ENCODE results near the gene CCSER2. TPM values are rescaled to one million over a fixed set of nuclear protein-coding genes. Genes with fewer than 3 reads are reported as not detected.

Gene CCSER2
- polyA plus RNA-seq, 3 donors, result 7.4 to 23.3 (median 14.3) TPM

- Histone ChIP-seq H3K36me3 (replicated peaks in 1 of 2; ENCODE audit: control insufficient read depth in 1 of 2, insufficient read depth in 2 of 2, low read length in 2 of 2) (no peaks in the 10 kb centered on the region), H3K9ac (ENCODE audit: insufficient read depth, low read length, poor library complexity, severe bottlenecking) (no peak overlapping the region), H2AFZ (ENCODE audit: insufficient read depth, low read depth, low read length, poor library complexity, severe bottlenecking) (no peak overlapping the region), H3K4me1 (ENCODE audit: control insufficient read depth in 1 of 2, insufficient read depth in 2 of 2, low read length in 2 of 2) (peaks cover 0 to 4% of the 10 kb centered on the region in 2 donors), H4K20me1 (ENCODE audit: insufficient read depth, low read length) (peaks cover 68% of the 10 kb centered on the region), H3K4me3 (replicated peaks in 1 of 3; ENCODE audit: low read depth in 2 of 3, low read length in 3 of 3) (no peak overlapping the region), H3K79me2 (ENCODE audit: insufficient read depth, low read length) (peaks cover 6% of the 10 kb centered on the region), H3K9me3 (replicated peaks in 1 of 2; ENCODE audit: control insufficient read depth in 1 of 2, insufficient read depth in 1 of 2, low read length in 2 of 2) (no peaks in the 10 kb centered on the region), H3K27me3 (ENCODE audit: control insufficient read depth in 2 of 2, insufficient read depth in 2 of 2, low read length in 2 of 2) (no peaks in the 10 kb centered on the region), H3K4me2 (replicated peaks; ENCODE audit: extremely low read depth, low read length, poor library complexity, severe bottlenecking) (no peak overlapping the region), H3K27ac (ENCODE audit: low read depth in 1 of 2, low read length in 2 of 2) (no peak overlapping the region)
- Mint-ChIP-seq H3K4me3 (no peak overlapping the region), H3K36me3 (peaks cover 4 to 7% of the 10 kb centered on the region in 2 donors), H3K27ac (peak overlapping the region in 1 of 7 donors; percentile 43), H3K9me3 (peaks cover 0 to 2% (median 0%) of the 10 kb centered on the region in 7 donors), H3K27me3 (ENCODE audit: low read depth in 3 of 3) (no peaks in the 10 kb centered on the region), H3K4me1 (peaks cover 11% of the 10 kb centered on the region)
- intact Hi-C loops (cut with micrococcal nuclease), result no loop called here
- no peak for DNase-seq
- no peak for TF ChIP-seq CTCF (IDR thresholded peaks at IDR 0.05)
- WGBS (ENCODE audit: insufficient coverage), result no CpG with 5 or more reads among the region's 1 CpG
These were observed 10.6 kb downstream of the CCSER2 start for GRCh38 chr10:84339025-84339424.

- H4K20me1 ChIP-seq (ENCODE audit: insufficient read depth, low read length), result peaks cover 65% of the 10 kb centered on the region
- H3K27me3 ChIP-seq (ENCODE audit: control insufficient read depth in 2 of 2, insufficient read depth in 2 of 2, low read length in 2 of 2), result no peaks in the 10 kb centered on the region
- no peaks in the 10 kb centered on the region for H3K36me3 ChIP-seq (replicated peaks in 1 of 2; ENCODE audit: control insufficient read depth in 1 of 2, insufficient read depth in 2 of 2, low read length in 2 of 2)
- WGBS (ENCODE audit: insufficient coverage), result no CpG with 5 or more reads among the region's 3 CpGs
- Mint-ChIP-seq H3K4me3 (no peak overlapping the region), H3K36me3 (peaks cover 4 to 7% of the 10 kb centered on the region in 2 donors), H3K27ac (no peak overlapping the region), H3K4me1 (peaks cover 10% of the 10 kb centered on the region), H3K9me3 (peaks cover 0 to 1% (median 0%) of the 10 kb centered on the region in 7 donors), H3K27me3 (ENCODE audit: low read depth in 3 of 3) (no peaks in the 10 kb centered on the region)
- no peaks in the 10 kb centered on the region for H3K9me3 ChIP-seq (replicated peaks in 1 of 2; ENCODE audit: control insufficient read depth in 1 of 2, insufficient read depth in 1 of 2, low read length in 2 of 2)
- no peak overlapping the region for H3K9ac ChIP-seq (ENCODE audit: insufficient read depth, low read length, poor library complexity, severe bottlenecking)
- H3K4me3 ChIP-seq (replicated peaks in 1 of 3; ENCODE audit: low read depth in 2 of 3, low read length in 3 of 3), result no peak overlapping the region
- H3K79me2 ChIP-seq (ENCODE audit: insufficient read depth, low read length), result peaks cover 6% of the 10 kb centered on the region
- H3K4me1 ChIP-seq (ENCODE audit: control insufficient read depth in 1 of 2, insufficient read depth in 2 of 2, low read length in 2 of 2), result peaks cover 0 to 4% of the 10 kb centered on the region in 2 donors
- H3K27ac ChIP-seq (ENCODE audit: low read depth in 1 of 2, low read length in 2 of 2), result no peak overlapping the region
- H2AFZ ChIP-seq (ENCODE audit: insufficient read depth, low read depth, low read length, poor library complexity, severe bottlenecking), result no peak overlapping the region
- no peak overlapping the region for H3K4me2 ChIP-seq (replicated peaks; ENCODE audit: extremely low read depth, low read length, poor library complexity, severe bottlenecking)
- intact Hi-C loops (cut with micrococcal nuclease), result no loop called here
- TF ChIP-seq CTCF (IDR thresholded peaks at IDR 0.05), result no peak
- no peak for DNase-seq
These were observed 11.8 kb downstream of the CCSER2 start for GRCh38 chr10:84340187-84340586.

All from CD14-positive monocyte (primary cell).